ENCODE data around the gene NKAIN2. TPM values are rescaled to one million over a fixed set of nuclear protein-coding genes. Genes with fewer than 3 reads are reported as not detected.

The NKAIN2 gene
- total and polyA plus RNA-seq, 2 donors (not counting 3 experiments of a cell fraction or from before 2014, with no cell fraction given), result 0.03 TPM; not detected in 1

DNA sequence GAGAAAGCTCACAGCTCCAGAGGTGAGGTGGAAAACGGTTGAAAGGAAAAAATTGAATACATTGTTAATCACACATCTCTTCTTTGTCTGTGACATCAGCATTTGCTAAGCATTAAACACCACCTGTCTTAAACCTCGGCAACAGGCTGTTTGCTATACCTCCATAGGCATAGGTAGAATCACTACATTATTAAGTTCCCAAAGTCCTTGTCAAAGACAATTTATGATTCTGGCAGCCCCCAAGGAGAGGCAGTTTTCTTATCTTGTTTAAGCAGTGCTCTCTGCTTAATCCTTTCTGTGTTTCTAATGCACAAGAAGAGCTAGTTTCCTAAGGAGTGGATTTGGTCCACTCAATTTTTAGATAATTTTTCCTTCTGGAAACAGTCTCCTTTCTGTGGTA is 249.7 kb downstream of the NKAIN2 start:
- FAIRE-seq (no peak), DNase-seq (ENCODE audit: low read depth, low spot score) (no peak)
- Histone ChIP-seq H3K9ac (replicated peaks; ENCODE audit: extremely low read depth, insufficient read depth, low read length) (no peak overlapping the region), H3K4me3 (replicated peaks in 1 of 3; ENCODE audit: insufficient read depth in 1 of 3, low read depth in 1 of 3, low read length in 3 of 3) (no peak overlapping the region), H3K79me2 (ENCODE audit: control insufficient read depth, insufficient read depth, low read length) (no peaks in the 10 kb centered on the region), H4K20me1 (replicated peaks; ENCODE audit: control insufficient read depth, extremely low read depth, insufficient read depth, low read length) (no peaks in the 10 kb centered on the region), H3K36me3 (ENCODE audit: control insufficient read depth in 2 of 2, extremely low read depth in 1 of 2, insufficient read depth in 2 of 2, low read length in 2 of 2) (no peaks in the 10 kb centered on the region), H3K4me1 (ENCODE audit: control insufficient read depth, extremely low read depth, insufficient read depth, low read length) (peaks cover 11% of the 10 kb centered on the region), H3K9me3 (replicated peaks; ENCODE audit: control insufficient read depth, insufficient read depth, low read length) (no peaks in the 10 kb centered on the region), H3K9me1 (replicated peaks; ENCODE audit: control insufficient read depth, extremely low read depth, insufficient read depth, low read length) (no peaks in the 10 kb centered on the region), H3K27ac (ENCODE audit: insufficient read depth, low read depth, low read length) (no peak overlapping the region), H2AFZ (ENCODE audit: low read depth, low read length) (no peak overlapping the region), H3K4me2 (ENCODE audit: insufficient read depth, low read length) (no peak overlapping the region), H3K27me3 (ENCODE audit: control insufficient read depth in 2 of 2, insufficient read depth in 2 of 2, low read length in 2 of 2) (no peaks in the 10 kb centered on the region)
- BruUV-seq (replicated peaks), result no TSS peak
- dilution Hi-C loops (cut with MboI; ENCODE audit: extremely low pct_ligation_motif_present, low sequenced_read_pairs) (no loop called here), intact Hi-C loops (cut with micrococcal nuclease) (no loop called here)
- ChIA-PET POLR2A (no interaction called here), CTCF (no interaction called here)
- TF ChIP-seq MAX (IDR thresholded peaks at IDR 0.05; ENCODE audit: insufficient read depth, insufficient read length) (no peak), FOS (IDR thresholded peaks at IDR 0.05; ENCODE audit: borderline replicate concordance, insufficient read depth, low read length) (no peak), JUN (IDR thresholded peaks at IDR 0.05; ENCODE audit: borderline replicate concordance, insufficient read depth, insufficient read length, low read depth) (no peak), POLR2AphosphoS5 (IDR thresholded peaks at IDR 0.05; ENCODE audit: insufficient read depth, low read depth, low read length) (no peak), GATA2 (IDR thresholded peaks at IDR 0.05; ENCODE audit: insufficient read depth, insufficient read length, low read depth, low read length) (no peak), POLR2A (IDR thresholded peaks at IDR 0.05; ENCODE audit: low read depth, low read length) (no peak), EZH2 (IDR thresholded peaks at IDR 0.05; ENCODE audit: borderline replicate concordance, low read depth, low read length, severe bottlenecking) (no peak), MYC (IDR thresholded peaks at IDR 0.05; ENCODE audit: low read depth, low read length) (no peak)
- TF ChIP-seq, protein P1, sequence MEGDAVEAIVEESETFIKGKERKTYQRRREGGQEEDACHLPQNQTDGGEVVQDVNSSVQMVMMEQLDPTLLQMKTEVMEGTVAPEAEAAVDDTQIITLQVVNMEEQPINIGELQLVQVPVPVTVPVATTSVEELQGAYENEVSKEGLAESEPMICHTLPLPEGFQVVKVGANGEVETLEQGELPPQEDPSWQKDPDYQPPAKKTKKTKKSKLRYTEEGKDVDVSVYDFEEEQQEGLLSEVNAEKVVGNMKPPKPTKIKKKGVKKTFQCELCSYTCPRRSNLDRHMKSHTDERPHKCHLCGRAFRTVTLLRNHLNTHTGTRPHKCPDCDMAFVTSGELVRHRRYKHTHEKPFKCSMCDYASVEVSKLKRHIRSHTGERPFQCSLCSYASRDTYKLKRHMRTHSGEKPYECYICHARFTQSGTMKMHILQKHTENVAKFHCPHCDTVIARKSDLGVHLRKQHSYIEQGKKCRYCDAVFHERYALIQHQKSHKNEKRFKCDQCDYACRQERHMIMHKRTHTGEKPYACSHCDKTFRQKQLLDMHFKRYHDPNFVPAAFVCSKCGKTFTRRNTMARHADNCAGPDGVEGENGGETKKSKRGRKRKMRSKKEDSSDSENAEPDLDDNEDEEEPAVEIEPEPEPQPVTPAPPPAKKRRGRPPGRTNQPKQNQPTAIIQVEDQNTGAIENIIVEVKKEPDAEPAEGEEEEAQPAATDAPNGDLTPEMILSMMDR (IDR thresholded peaks at IDR 0.05; ENCODE audit: extremely low read depth in 1 of 2, insufficient read depth in 1 of 2, low read depth in 1 of 2, low read length in 2 of 2), result no peak
